H1 (cell line): ENCODE data around the gene ZBTB40. TPM values are rescaled to one million over a fixed set of nuclear protein-coding genes. Genes with fewer than 3 reads are reported as not detected.

Source experiments
- CTCF ChIA-PET: fragments of 300-600 bp; sonication (Branson Sonifier 250); formaldehyde crosslinking; loops from one replicate; lab custom pipeline; 2021; ENCODE audit not compliant: partially characterized antibody; lab: Charles Lee
- POLR2A ChIA-PET: fragments of 300-600 bp; sonication (Branson Sonifier 250); formaldehyde crosslinking; loops from one replicate; lab custom pipeline; 2021; ENCODE audit warnings: inconsistent platforms; ENCODE audit not compliant: partially characterized antibody; lab: Charles Lee
- DNase-seq, 2 experiments: peaks; one replicate each; pipeline versions ENCODE4 v3.0.0 to v3.0.0-alpha.2; 2010 to 2022; ENCODE audit warnings: low spot score in 2 of 2, low read depth in 1 of 2, mixed read lengths in 1 of 2
- FAIRE-seq: peaks from 2 replicates; lab custom pipeline; 2011; peaks lifted over from hg19 to GRCh38; lab: Jason Lieb, UNC
- H2AFZ ChIP-seq: 2 replicates; pipeline ENCODE4 v1.8.1; 2012; ENCODE audit warnings: low read length, inconsistent platforms
- H2AK5ac ChIP-seq: 2 replicates; pipeline ENCODE4 v1.6.1; 2013; ENCODE audit warnings: low read depth, low read length
- H2BK120ac ChIP-seq: replicated peaks from 2 replicates; pipeline ENCODE3; 2013; ENCODE audit warnings: low read depth, low read length, inconsistent platforms
- H2BK12ac ChIP-seq: 2 replicates; pipeline ENCODE4 v1.6.1; 2013; ENCODE audit warnings: low read depth, low read length
- H2BK15ac ChIP-seq: 2 replicates; pipeline ENCODE4 v1.6.1; 2013; ENCODE audit warnings: low read length
- H2BK20ac ChIP-seq: 2 replicates; pipeline ENCODE4 v1.6.1; 2013; ENCODE audit warnings: low read length
- H2BK5ac ChIP-seq: 2 replicates; pipeline ENCODE4 v1.6.1; 2013; ENCODE audit warnings: low read depth, low read length
- H3K14ac ChIP-seq: 2 replicates; pipeline ENCODE4 v1.6.1; 2013; ENCODE audit warnings: inconsistent platforms; ENCODE audit not compliant: insufficient read length
- H3K18ac ChIP-seq: 2 replicates; pipeline ENCODE4 v1.6.1; 2013; ENCODE audit warnings: low read length; ENCODE audit errors: extremely low read depth
- H3K23ac ChIP-seq: 2 replicates; pipeline ENCODE4 v1.6.1; 2013; ENCODE audit warnings: inconsistent platforms; ENCODE audit not compliant: insufficient read length
- H3K23me2 ChIP-seq: 2 replicates; pipeline ENCODE4 v1.6.1; 2013; ENCODE audit warnings: low read depth, low read length
- H3K27ac ChIP-seq: 2 replicates; pipeline ENCODE4 v1.6.1; 2011; ENCODE audit warnings: low read depth, low read length, inconsistent platforms
- H3K27me3 ChIP-seq, 4 experiments: replicated peaks in 1 of 4; 1 replicate in 1 of 4; 2 replicates in 3 of 4; pipeline versions ENCODE4 v1.6.1 to v1.8.1; 2011 to 2013; ENCODE audit warnings: low read length in 3 of 4, mild to moderate bottlenecking in 3 of 4, inconsistent platforms in 2 of 4, mixed read lengths in 2 of 4, moderate library complexity in 1 of 4; ENCODE audit not compliant: control insufficient read depth in 3 of 4, insufficient read depth in 3 of 4; ENCODE audit errors: extremely low read depth in 1 of 4
- H3K36me3 ChIP-seq, 4 experiments: 2 replicates each; pipeline versions ENCODE4 v1.6.1 to v1.8.1; 2011 to 2013; ENCODE audit warnings: mild to moderate bottlenecking in 4 of 4, low read length in 3 of 4, moderate library complexity in 2 of 4, control low read depth in 1 of 4, inconsistent platforms in 1 of 4; ENCODE audit not compliant: insufficient read depth in 4 of 4, control insufficient read depth in 2 of 4
- H3K4ac ChIP-seq: replicated peaks from 2 replicates; pipeline ENCODE3; 2013; ENCODE audit warnings: low read length, low read depth, mixed read lengths, inconsistent platforms; ENCODE audit not compliant: insufficient read length
- H3K4me1 ChIP-seq, 4 experiments: replicated peaks in 1 of 4; 1 replicate in 1 of 4; 2 replicates in 3 of 4; pipeline versions ENCODE4 v1.6.1 to v1.8.1; 2011 to 2013; ENCODE audit warnings: low read length in 3 of 4, inconsistent platforms in 2 of 4, mixed read lengths in 1 of 4; ENCODE audit not compliant: insufficient read depth in 4 of 4, control insufficient read depth in 3 of 4
- H3K4me2 ChIP-seq, 2 experiments: 2 replicates each; pipeline versions ENCODE4 v1.6.1 to v1.8.1; 2011 to 2013; ENCODE audit warnings: low read depth in 2 of 2, low read length in 2 of 2, control low read depth in 1 of 2, inconsistent platforms in 1 of 2, mild to moderate bottlenecking in 1 of 2; ENCODE audit not compliant: insufficient read depth in 1 of 2
- H3K4me3 ChIP-seq, 4 experiments: fragments of 200-600, 300-600 bp in 1 of 4; sonication (generic), shearing (Covaris generic), sonication (Bioruptor Twin) in 1 of 4; 2 replicates each; pipeline versions ENCODE4 v1.5.1 to v1.8.1; 2011 to 2016; ENCODE audit warnings: low read length in 4 of 4, low read depth in 3 of 4, control low read depth in 2 of 4, inconsistent platforms in 2 of 4, mild to moderate bottlenecking in 2 of 4, mixed read lengths in 1 of 4, moderate library complexity in 1 of 4; ENCODE audit not compliant: insufficient read depth in 2 of 4; ENCODE audit errors: extremely low read depth in 1 of 4
- H3K56ac ChIP-seq: replicated peaks from 2 replicates; pipeline ENCODE3; 2013; ENCODE audit warnings: low read depth, mild to moderate bottlenecking, mixed read lengths, low read length, inconsistent platforms; ENCODE audit not compliant: insufficient read length
- H3K79me1 ChIP-seq: 2 replicates; pipeline ENCODE4 v1.6.1; 2013; ENCODE audit warnings: low read depth, low read length, control low read depth
- H3K79me2 ChIP-seq, 2 experiments: 2 replicates each; pipeline versions ENCODE4 v1.6.1 to v1.8.1; 2012 to 2013; ENCODE audit warnings: low read length in 2 of 2, mild to moderate bottlenecking in 2 of 2, inconsistent platforms in 1 of 2; ENCODE audit not compliant: insufficient read depth in 2 of 2, control insufficient read depth in 1 of 2
- H3K9ac ChIP-seq, 4 experiments: replicated peaks in 1 of 4; 1 replicate in 1 of 4; 2 replicates in 3 of 4; pipeline versions ENCODE4 v1.6.1 to v1.8.1; 2011 to 2013; ENCODE audit warnings: low read depth in 3 of 4, low read length in 3 of 4, control low read depth in 2 of 4, mild to moderate bottlenecking in 2 of 4, moderate library complexity in 2 of 4, inconsistent platforms in 1 of 4; ENCODE audit errors: extremely low read depth in 1 of 4
- H3K9me3 ChIP-seq, 2 experiments: 2 replicates each; pipeline versions ENCODE4 v1.6.1 to v1.8.1; 2012 to 2013; ENCODE audit warnings: mild to moderate bottlenecking in 2 of 2, moderate library complexity in 2 of 2, control low read depth in 1 of 2, inconsistent platforms in 1 of 2, low read depth in 1 of 2, low read length in 1 of 2, mixed read lengths in 1 of 2; ENCODE audit not compliant: insufficient read depth in 2 of 2
- H4K20me1 ChIP-seq, 2 experiments: replicated peaks in 1 of 2; 2 replicates each; pipeline versions ENCODE3 to v1.8.1; 2011 to 2013; ENCODE audit warnings: inconsistent platforms in 2 of 2, low read length in 2 of 2, mild to moderate bottlenecking in 1 of 2; ENCODE audit not compliant: insufficient read depth in 2 of 2, control insufficient read depth in 1 of 2
- H4K5ac ChIP-seq: 2 replicates; pipeline ENCODE4 v1.6.1; 2013; ENCODE audit warnings: low read length, low read depth, mixed read lengths, inconsistent platforms; ENCODE audit not compliant: insufficient read length
- H4K8ac ChIP-seq: 2 replicates; pipeline ENCODE4 v1.8.0; 2013; ENCODE audit warnings: mild to moderate bottlenecking, moderate library complexity, low read length, inconsistent platforms; ENCODE audit not compliant: insufficient read depth; ENCODE audit errors: extremely low read depth
- H4K91ac ChIP-seq: replicated peaks from 2 replicates; pipeline ENCODE3; 2013; ENCODE audit warnings: low read length, mixed read lengths, inconsistent platforms; ENCODE audit not compliant: insufficient read length
- CEBPB ChIP-seq: IDR thresholded peaks from 2 replicates; pipeline ENCODE4 v1.6.1; 2012; ENCODE audit warnings: low read depth, low read length
- CHD1 ChIP-seq: IDR thresholded peaks from 2 replicates; pipeline ENCODE4 v1.6.1; 2012; ENCODE audit warnings: low read depth, low read length, improper control_type of control experiment
- JUND ChIP-seq: IDR thresholded peaks from 2 replicates; pipeline ENCODE4 v1.6.1; 2011; ENCODE audit warnings: mild to moderate bottlenecking, improper control_type of control experiment, low read length
- KDM4A ChIP-seq: IDR thresholded peaks from one replicate; pipeline ENCODE4 v1.7.1; 2012; ENCODE audit warnings: low read depth, mild to moderate bottlenecking, moderate library complexity, low read length, inconsistent platforms; ENCODE audit not compliant: severe bottlenecking
- POU5F1 ChIP-seq: IDR thresholded peaks from 2 replicates; pipeline ENCODE4 v1.6.1; 2011; ENCODE audit warnings: low read depth, mild to moderate bottlenecking, low read length, moderate library complexity
- RNF2 ChIP-seq: fragments of 200-900, 300-1000 bp; sonication (generic); IDR thresholded peaks from 2 replicates; pipeline ENCODE4 v1.7.1; 2016; ENCODE audit warnings: borderline replicate concordance, low read depth, mild to moderate bottlenecking, antibody characterized with exemption, low read length; ENCODE audit not compliant: poor library complexity, severe bottlenecking; ENCODE audit errors: missing control alignments
- SIN3A ChIP-seq, 2 experiments: IDR thresholded peaks in 1 of 2; conservative IDR thresholded peaks in 1 of 2; 2 replicates each; pipeline ENCODE4 v1.6.1; 2011 to 2012; ENCODE audit warnings: low read length in 2 of 2, improper control_type of control experiment in 1 of 2, low read depth in 1 of 2, mild to moderate bottlenecking in 1 of 2
- SIX5 ChIP-seq: IDR thresholded peaks from 2 replicates; pipeline ENCODE4 v1.6.1; 2011; ENCODE audit warnings: mild to moderate bottlenecking, low read depth, low read length
- SP2 ChIP-seq: IDR thresholded peaks from 2 replicates; pipeline ENCODE4 v1.6.1; 2012; ENCODE audit warnings: mild to moderate bottlenecking, low read length, inconsistent platforms
- SP4 ChIP-seq: IDR thresholded peaks from 2 replicates; pipeline ENCODE4 v1.6.1; 2012; ENCODE audit warnings: low read length, inconsistent platforms
- WGBS, 2 experiments: shearing (Covaris generic) in 1 of 2; methylation state at CpG; one replicate each; pipeline versions ENCODE4 v1.1.6 to v1.1.7; 2013 to 2015; ENCODE audit warnings: low lambda C conversion rate in 2 of 2, mixed read lengths in 2 of 2, inconsistent platforms in 1 of 2, low coverage in 1 of 2, missing lambda C conversion rate in 1 of 2; ENCODE audit not compliant: insufficient replicate concordance in 2 of 2, insufficient coverage in 1 of 2, insufficient read length in 1 of 2; ENCODE audit errors: extremely low coverage in 1 of 2, missing lambda C conversion rate in 1 of 2; 5-methylcytosine and 5-hydroxymethylcytosine counted together
- polyA plus RNA-seq, 7 experiments: library from polyadenylated mRNA; depleted of rRNA in 3 of 7; stranded (reverse) in 5 of 7; unstranded in 2 of 7; fragments of >200 nt in 5 of 7; fragments of 200-250 nt in 2 of 7; gene quantifications; 1 replicate in 5 of 7; 2 replicates in 1 of 7; 4 replicates in 1 of 7; pipeline versions ENCODE4 v1.2.1 to v1.2.3, GENCODE V29; 2011 to 2013; ENCODE audit warnings: missing spikeins in 2 of 7, mixed read lengths in 2 of 7
- total RNA-seq: library from RNA; stranded (reverse); fragmentation: NEBNext Ultra II Directional; extraction: Animal tissue kit (Norgen Biotek cat#: 25700); gene quantifications from 2 replicates; pipeline ENCODE4 v1.2.1, GENCODE V29; 2021
- TF ChIP-seq, protein P1 (sequence below): IDR thresholded peaks from 2 replicates; pipeline ENCODE4 v1.6.1; 2012; ENCODE audit warnings: inconsistent platforms

The ZBTB40 gene
- total and polyA plus RNA-seq, 2 of the 8 experiments (the other 6 are each of a cell fraction or from before 2014, with no cell fraction given): 3.1 to 19.3 TPM

DNA sequence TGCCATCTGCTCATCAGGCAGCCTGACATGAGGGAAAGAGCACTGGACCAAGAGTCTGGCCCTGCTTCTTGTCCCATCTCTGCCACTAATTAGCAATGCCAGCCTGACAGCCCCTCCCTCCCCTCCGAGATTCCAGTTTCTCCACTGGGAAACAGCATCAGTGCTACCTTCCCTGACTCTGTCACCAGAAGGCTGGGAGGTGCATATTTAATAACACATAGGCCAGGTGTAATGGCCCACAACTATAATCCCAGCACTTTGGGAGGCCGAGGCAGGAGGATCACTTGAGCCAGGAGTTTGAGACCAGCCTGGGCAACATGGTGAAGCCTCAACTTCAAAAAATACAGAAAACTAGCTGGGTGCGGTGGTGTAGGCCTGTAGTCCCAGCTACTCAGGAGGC lies 41.2 kb upstream of the ZBTB40 start:
- H2BK5ac ChIP-seq: no peak overlapping the region
- peaks cover 3% of the 10 kb centered on the region; the same call in 1 of the 2 replicates for H3K23me2 ChIP-seq
- no peak overlapping the region for H4K5ac ChIP-seq
- H3K4me2 ChIP-seq: no peak overlapping the region
- 91% methylated on average over 3 of the region's 3 CpGs; no CpG with 5 or more reads in 1 of the 2 experiments for WGBS, 2 experiments
- no peaks in the 10 kb centered on the region for H3K79me2 ChIP-seq
- H3K36me3 ChIP-seq: no peaks in the 10 kb centered on the region
- no peak overlapping the region for H3K4ac ChIP-seq
- H3K56ac ChIP-seq: no peak overlapping the region
- POLR2A ChIA-PET: no interaction called here
- H3K27ac ChIP-seq: no peak overlapping the region
- no peaks in the 10 kb centered on the region for H4K20me1 ChIP-seq
- H2BK20ac ChIP-seq: no peak overlapping the region
- H3K4me3 ChIP-seq: no peak overlapping the region
- no peak overlapping the region for H4K8ac ChIP-seq
- no peak overlapping the region for H2AK5ac ChIP-seq
- no peaks in the 10 kb centered on the region for H3K27me3 ChIP-seq
- no peak overlapping the region for H2BK15ac ChIP-seq
- TF ChIP-seq SIN3A (conservative IDR thresholded peaks at IDR 0.05 in 1 of 2, IDR thresholded peaks at IDR 0.05 in 1 of 2; ENCODE audit: low read depth in 1 of 2, low read length in 2 of 2) (no peak), CHD1 (no peak), SP4 (no peak), RNF2 (no peak), KDM4A (no peak), CEBPB (no peak), SP2 (no peak), JUND (no peak), POU5F1 (no peak), SIX5 (no peak)
- TF ChIP-seq, protein P1, sequence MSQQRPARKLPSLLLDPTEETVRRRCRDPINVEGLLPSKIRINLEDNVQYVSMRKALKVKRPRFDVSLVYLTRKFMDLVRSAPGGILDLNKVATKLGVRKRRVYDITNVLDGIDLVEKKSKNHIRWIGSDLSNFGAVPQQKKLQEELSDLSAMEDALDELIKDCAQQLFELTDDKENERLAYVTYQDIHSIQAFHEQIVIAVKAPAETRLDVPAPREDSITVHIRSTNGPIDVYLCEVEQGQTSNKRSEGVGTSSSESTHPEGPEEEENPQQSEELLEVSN: no peak
- TF ChIP-seq, all 59 proteins: peak for 0
- Histone ChIP-seq H4K91ac (no peak overlapping the region), H3K4me1 (peaks cover 0 to 9% (median 5%) of the 10 kb centered on the region in 4 experiments; a peak in 4 of 7 replicates), H3K9me3 (peaks cover 0 to 4% of the 10 kb centered on the region in 2 experiments; a peak in 1 of 4 replicates), H3K23ac (no peak overlapping the region), H3K18ac (no peak overlapping the region), H2BK120ac (no peak overlapping the region), H2AFZ (no peak overlapping the region), H3K79me1 (no peaks in the 10 kb centered on the region), H3K14ac (no peak overlapping the region), H2BK12ac (no peak overlapping the region), H3K9ac (no peak overlapping the region)
- FAIRE-seq (no peak), DNase-seq (no peak)
- CTCF ChIA-PET: interaction anchor here (1.2 to 10.8 kb wide), 2 partner anchors 135 to 274 kb away, joined by 5 to 149 read pairs; no protein-coding TSS in a partner anchor
